NK-92 (cell line): Measurements from ENCODE around the gene NOS1.
"Not testable (repeated sequence)": the region's sequence is repeated elsewhere in the genome, so short reads cannot be mapped to it uniquely, and the experiment has no call there.

Experiments used
- DNase-seq: peaks from one replicate; lab custom pipeline; 2025; ENCODE audit not compliant: unreplicated experiment; lab: John Stamatoyannopoulos, UW

Gene NOS1

GRCh38 chr12:117279606-117280005 lies 81.8 kb downstream of the NOS1 start:
- DNase-seq, result no peak

GRCh38 chr12:117277875-117278274 lies 83.6 kb downstream of the NOS1 start:
- no peak for DNase-seq

- DNase-seq, result no peak
Observed at GRCh38 chr12:117273091-117273490, 88.3 kb downstream of the NOS1 start.

GRCh38 chr12:117272690-117273089 lies 88.7 kb downstream of the NOS1 start:
- no peak for DNase-seq

- no peak for DNase-seq
Observed at GRCh38 chr12:117262749-117263148, 98.7 kb downstream of the NOS1 start.

GRCh38 chr12:117261247-117261646 lies 100.2 kb downstream of the NOS1 start:
- DNase-seq, result no peak

- DNase-seq, result no peak
Observed at GRCh38 chr12:117255386-117255785, 106.0 kb downstream of the NOS1 start.

GRCh38 chr12:117243488-117243887 lies 117.9 kb downstream of the NOS1 start:
- DNase-seq, result no peak

- no peak for DNase-seq
Observed at GRCh38 chr12:117241697-117242096, 119.7 kb downstream of the NOS1 start.

GRCh38 chr12:117240081-117240755 lies 121.2 kb downstream of the NOS1 start:
- DNase-seq, result no peak

GRCh38 chr12:117236456-117237001 lies 124.9 kb downstream of the NOS1 start:
- no peak for DNase-seq

- no peak for DNase-seq
Observed at GRCh38 chr12:117235261-117235660, 126.2 kb downstream of the NOS1 start.

GRCh38 chr12:117234441-117234840 lies 127.0 kb downstream of the NOS1 start:
- no peak for DNase-seq

- no peak for DNase-seq
Observed at GRCh38 chr12:117231750-117232149, 129.7 kb downstream of the NOS1 start.

- no peak for DNase-seq
Observed at GRCh38 chr12:117228239-117228638, 133.2 kb downstream of the NOS1 start.

- DNase-seq, result no peak
Observed at GRCh38 chr12:117227000-117227653, 134.3 kb downstream of the NOS1 start.

GRCh38 chr12:117226505-117226904 lies 134.9 kb downstream of the NOS1 start:
- no peak for DNase-seq

GRCh38 chr12:117225179-117225578 lies 136.2 kb downstream of the NOS1 start:
- DNase-seq, result no peak

GRCh38 chr12:117220947-117221346 lies 140.5 kb downstream of the NOS1 start:
- DNase-seq, result not testable (repeated sequence)

- DNase-seq, result no peak
Observed at GRCh38 chr12:117218149-117218548, 143.3 kb downstream of the NOS1 start.

GRCh38 chr12:117216686-117217085 lies 144.7 kb downstream of the NOS1 start:
- DNase-seq, result no peak

GRCh38 chr12:117214797-117215196 lies 146.6 kb downstream of the NOS1 start:
- DNase-seq, result no peak
